Measurements from ENCODE around the gene RNF8. TPM values are rescaled to one million over a fixed set of nuclear protein-coding genes. Genes with fewer than 3 reads are reported as not detected.
A peak's percentile ranks its signal among the peaks of the same experiment; 100 is the strongest.

Gene RNF8
- polyA plus RNA-seq, 1 donor: 31.0 TPM

GRCh38 chr6:37357288-37357687, 3.5 kb downstream of the RNF8 start:
- no peak for DNase-seq

- no peak for DNase-seq
Measured at GRCh38 chr6:37357860-37358259, 4.1 kb downstream of the RNF8 start.

- DNase-seq: no peak
Measured at GRCh38 chr6:37359039-37359438, 5.3 kb downstream of the RNF8 start.

- no peak for DNase-seq
Measured at GRCh38 chr6:37362101-37362828, 8.5 kb downstream of the RNF8 start.

- DNase-seq: no peak
Measured at GRCh38 chr6:37365791-37366190, 12.0 kb downstream of the RNF8 start.

- no peak for DNase-seq
Measured at GRCh38 chr6:37366910-37367309, 13.1 kb downstream of the RNF8 start.

- no peak for DNase-seq
Measured at GRCh38 chr6:37368961-37369320, 15.2 kb downstream of the RNF8 start.

GRCh38 chr6:37369321-37370201, 15.8 kb downstream of the RNF8 start:
- DNase-seq: no peak

- no peak for DNase-seq
Measured at GRCh38 chr6:37371154-37372083, 17.6 kb downstream of the RNF8 start.

- DNase-seq: no peak
Measured at GRCh38 chr6:37372116-37372515, 18.3 kb downstream of the RNF8 start.

- DNase-seq: no peak
Measured at GRCh38 chr6:37373822-37374471, 20.2 kb downstream of the RNF8 start.

- DNase-seq: no peak
Measured at GRCh38 chr6:37375376-37375775, 21.6 kb downstream of the RNF8 start.

- no peak for DNase-seq
Measured at GRCh38 chr6:37376078-37376743, 22.4 kb downstream of the RNF8 start.

GRCh38 chr6:37381579-37381978, 27.8 kb downstream of the RNF8 start:
- DNase-seq: peak; percentile 46

- no peak for DNase-seq
Measured at GRCh38 chr6:37382994-37383765, 29.4 kb downstream of the RNF8 start.

- no peak for DNase-seq
Measured at GRCh38 chr6:37388578-37388977, 34.8 kb downstream of the RNF8 start.

- DNase-seq: no peak
Measured at GRCh38 chr6:37389857-37390256, 36.1 kb downstream of the RNF8 start.

GRCh38 chr6:37391120-37391519, 37.3 kb downstream of the RNF8 start:
- no peak for DNase-seq

GRCh38 chr6:37392821-37393220, 39.0 kb downstream of the RNF8 start:
- DNase-seq: no peak

- DNase-seq: no peak
Measured at GRCh38 chr6:37393381-37393929, 39.7 kb downstream of the RNF8 start.

Measured in left kidney (tissue), 2 donors.